ENCODE results near the gene KCNH2. TPM values are rescaled to one million over a fixed set of nuclear protein-coding genes. Genes with fewer than 3 reads are reported as not detected.

KCNH2 gene
- polyA plus RNA-seq, 1 of the 3 experiments (the other 2 are of a cell fraction), result 2.2 TPM

GRCh38 chr7:150972023-150972468, 6.1 kb downstream of the KCNH2 start:
- Histone ChIP-seq H3K9ac (no peak overlapping the region), H3K4me3 (ENCODE audit: low read depth in 2 of 2, low read length in 1 of 2) (no peak overlapping the region; a peak in 1 of 4 replicates), H3K9me3 (no peaks in the 10 kb centered on the region), H4K20me1 (ENCODE audit: insufficient read depth) (no peaks in the 10 kb centered on the region), H3F3A (replicated peaks; ENCODE audit: insufficient read depth) (peaks cover 5% of the 10 kb centered on the region), H3K27me3 (ENCODE audit: insufficient read depth) (peaks cover 75% of the 10 kb centered on the region), H3K4me1 (ENCODE audit: control insufficient read depth in 1 of 2, insufficient read depth in 2 of 2, low read depth in 1 of 2, low read length in 1 of 2) (peaks cover 0 to 96% of the 10 kb centered on the region in 2 experiments; a peak in 2 of 4 replicates), H2AFZ (ENCODE audit: low read depth) (no peak overlapping the region), H3K79me2 (ENCODE audit: insufficient read depth) (no peaks in the 10 kb centered on the region), H3K27ac (ENCODE audit: low read depth in 2 of 2, low read length in 1 of 2) (peak overlapping the region in 1 of 2 experiments; percentile 100; a peak in 3 of 4 replicates), H3K4me2 (no peak overlapping the region), H3K36me3 (replicated peaks in 1 of 2; ENCODE audit: control insufficient read depth in 1 of 2, insufficient read depth in 2 of 2, low read length in 1 of 2) (no peaks in the 10 kb centered on the region), H3K9me2 (no peaks in the 10 kb centered on the region)
- peak; percentile 93 for DNase-seq
- ChIA-PET CTCF (interaction anchor here (0.6 to 27.1 kb wide), 15 partner anchors 9 to 193 kb away, joined by 3 to 761 read pairs (median 4); no protein-coding TSS in a partner anchor), POLR2A (interaction anchor here (0.7 to 4.3 kb wide), 11 partner anchors 8 to 184 kb away, joined by 3 to 26 read pairs (median 7); partner anchors contain the start of gene ABCB8)
- 16% methylated on average over 11 of the region's 12 CpGs for WGBS (ENCODE audit: low lambda C conversion rate)
- TF ChIP-seq FOXJ3 (CRISPR knock-in tag; IDR thresholded peaks at IDR 0.05) (peak; percentile 99), MEF2A (IDR thresholded peaks at IDR 0.05; ENCODE audit: borderline replicate concordance, low read depth) (no peak), USF2 (IDR thresholded peaks at IDR 0.05; ENCODE audit: borderline replicate concordance, low read depth, low read length) (no peak), RXRA (IDR thresholded peaks at IDR 0.05; ENCODE audit: borderline replicate concordance, low read depth) (no peak), EZH2phosphoT487 (IDR thresholded peaks at IDR 0.05; ENCODE audit: borderline replicate concordance, low read depth) (no peak), TCF12 (IDR thresholded peaks at IDR 0.05) (peak; percentile 64), CTCF (IDR thresholded peaks at IDR 0.05) (no peak), TAF1 (IDR thresholded peaks at IDR 0.05; ENCODE audit: borderline replicate concordance, low read depth, low read length) (no peak), TEAD4 (IDR thresholded peaks at IDR 0.05; ENCODE audit: borderline replicate concordance, insufficient read depth) (no peak), RCOR1 (IDR thresholded peaks at IDR 0.05; ENCODE audit: low read length) (peak; percentile 75; the same call in 1 of the 2 replicates), SIN3A (IDR thresholded peaks at IDR 0.05; ENCODE audit: borderline replicate concordance, low read depth, low read length) (no peak), NFIC (IDR thresholded peaks at IDR 0.05; ENCODE audit: borderline replicate concordance) (no peak), CHD2 (IDR thresholded peaks at IDR 0.05; ENCODE audit: low read length, partially characterized antibody) (peak; percentile 92), PBX3 (IDR thresholded peaks at IDR 0.05) (no peak), FOSL2 (IDR thresholded peaks at IDR 0.05; ENCODE audit: borderline replicate concordance, low read depth) (no peak), NRF1 (IDR thresholded peaks at IDR 0.05; ENCODE audit: low read depth, low read length) (no peak), MXI1 (IDR thresholded peaks at IDR 0.05; ENCODE audit: low read depth, low read length) (peak; percentile 87; the same call in 1 of the 2 replicates), RAD21 (IDR thresholded peaks at IDR 0.05; ENCODE audit: low read length) (peak; percentile 39), ELF1 (IDR thresholded peaks at IDR 0.05) (no peak), GABPA (IDR thresholded peaks at IDR 0.05; ENCODE audit: low read depth) (no peak), SMC3 (IDR thresholded peaks at IDR 0.05; ENCODE audit: low read depth, low read length) (peak; percentile 21; the same call in 1 of the 2 replicates), IRF3 (IDR thresholded peaks at IDR 0.05; ENCODE audit: low read depth, low read length) (no peak), EP300 (IDR thresholded peaks at IDR 0.05; ENCODE audit: borderline replicate concordance in 1 of 2, low read depth in 1 of 2, low read length in 1 of 2) (peak in 1 of 2 experiments; percentile 98; a peak in 2 of 4 replicates)
- TF ChIP-seq, protein P1, sequence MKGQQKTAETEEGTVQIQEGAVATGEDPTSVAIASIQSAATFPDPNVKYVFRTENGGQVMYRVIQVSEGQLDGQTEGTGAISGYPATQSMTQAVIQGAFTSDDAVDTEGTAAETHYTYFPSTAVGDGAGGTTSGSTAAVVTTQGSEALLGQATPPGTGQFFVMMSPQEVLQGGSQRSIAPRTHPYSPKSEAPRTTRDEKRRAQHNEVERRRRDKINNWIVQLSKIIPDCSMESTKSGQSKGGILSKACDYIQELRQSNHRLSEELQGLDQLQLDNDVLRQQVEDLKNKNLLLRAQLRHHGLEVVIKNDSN (IDR thresholded peaks at IDR 0.05; ENCODE audit: borderline replicate concordance, low read depth), result no peak
- TF ChIP-seq, protein P2, sequence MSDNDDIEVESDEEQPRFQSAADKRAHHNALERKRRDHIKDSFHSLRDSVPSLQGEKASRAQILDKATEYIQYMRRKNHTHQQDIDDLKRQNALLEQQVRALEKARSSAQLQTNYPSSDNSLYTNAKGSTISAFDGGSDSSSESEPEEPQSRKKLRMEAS (IDR thresholded peaks at IDR 0.05; ENCODE audit: low read depth), result no peak
- TF ChIP-seq, protein P3, sequence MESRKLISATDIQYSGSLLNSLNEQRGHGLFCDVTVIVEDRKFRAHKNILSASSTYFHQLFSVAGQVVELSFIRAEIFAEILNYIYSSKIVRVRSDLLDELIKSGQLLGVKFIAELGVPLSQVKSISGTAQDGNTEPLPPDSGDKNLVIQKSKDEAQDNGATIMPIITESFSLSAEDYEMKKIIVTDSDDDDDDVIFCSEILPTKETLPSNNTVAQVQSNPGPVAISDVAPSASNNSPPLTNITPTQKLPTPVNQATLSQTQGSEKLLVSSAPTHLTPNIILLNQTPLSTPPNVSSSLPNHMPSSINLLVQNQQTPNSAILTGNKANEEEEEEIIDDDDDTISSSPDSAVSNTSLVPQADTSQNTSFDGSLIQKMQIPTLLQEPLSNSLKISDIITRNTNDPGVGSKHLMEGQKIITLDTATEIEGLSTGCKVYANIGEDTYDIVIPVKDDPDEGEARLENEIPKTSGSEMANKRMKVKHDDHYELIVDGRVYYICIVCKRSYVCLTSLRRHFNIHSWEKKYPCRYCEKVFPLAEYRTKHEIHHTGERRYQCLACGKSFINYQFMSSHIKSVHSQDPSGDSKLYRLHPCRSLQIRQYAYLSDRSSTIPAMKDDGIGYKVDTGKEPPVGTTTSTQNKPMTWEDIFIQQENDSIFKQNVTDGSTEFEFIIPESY (IDR thresholded peaks at IDR 0.05; ENCODE audit: borderline replicate concordance, low read depth), result no peak
